Left renal pelvis (tissue), 4 donors: Measurements from ENCODE around the gene CAMK1D. TPM values are rescaled to one million over a fixed set of nuclear protein-coding genes. Genes with fewer than 3 reads are reported as not detected.

Source experiments
- DNase-seq, 4 donors: peaks; one replicate each; pipeline ENCODE4 v3.0.0-alpha.2; 2013; ENCODE audit warnings: low read depth in 4 of 4, low spot score in 3 of 4
- polyA plus RNA-seq, 4 donors: library from polyadenylated mRNA; unstranded; fragments of 120-200 nt; gene quantifications; one replicate each; pipeline ENCODE4 v1.2.1, GENCODE V29; 2013; ENCODE audit not compliant: insufficient read length in 4 of 4

The CAMK1D gene
- polyA plus RNA-seq, 4 donors: 11.1 to 20.6 (median 11.2) TPM

- DNase-seq: no peak
Measured at GRCh38 chr10:12772797-12773587, 423.6 kb downstream of the CAMK1D start.

- no peak for DNase-seq
Measured at GRCh38 chr10:12774204-12774894, 425.0 kb downstream of the CAMK1D start.

DNA sequence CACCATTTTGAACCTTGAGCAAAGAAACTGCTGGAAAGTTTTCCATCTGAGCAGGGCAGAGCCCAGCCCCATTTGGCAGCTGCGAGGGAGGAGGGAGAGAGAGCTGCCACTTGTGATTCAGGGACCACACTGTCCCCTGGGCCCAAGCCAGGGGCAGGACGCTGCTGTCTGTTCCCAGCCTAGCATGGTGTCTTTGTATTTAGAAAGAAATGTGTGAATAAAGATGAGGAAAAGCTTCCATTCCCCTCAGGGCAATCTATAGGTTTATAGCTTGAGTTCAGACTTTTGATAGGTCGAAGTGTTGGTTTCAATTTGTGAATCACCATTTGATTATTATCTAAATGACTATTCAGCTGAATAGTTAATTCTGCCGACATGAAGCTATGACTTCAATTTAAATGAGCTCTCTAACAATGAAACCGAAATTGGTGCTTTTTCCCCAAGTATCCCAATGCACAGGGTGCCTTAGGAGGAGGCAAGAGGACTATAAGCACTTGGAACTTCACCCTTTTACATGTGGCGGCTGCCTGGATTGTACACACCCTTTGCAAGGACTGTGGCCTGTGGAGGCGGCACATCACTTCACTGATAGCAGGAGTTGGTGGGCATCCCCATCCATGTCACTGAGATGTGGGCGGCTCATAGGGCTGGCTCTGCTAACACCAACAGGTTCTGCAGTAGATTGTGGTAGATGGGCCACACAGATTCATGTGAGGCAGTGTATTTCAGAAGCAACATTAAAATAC lies 428.7 kb downstream of the CAMK1D start:
- no peak for DNase-seq

GRCh38 chr10:12780634-12781601 lies 431.6 kb downstream of the CAMK1D start:
- DNase-seq: no peak

DNA sequence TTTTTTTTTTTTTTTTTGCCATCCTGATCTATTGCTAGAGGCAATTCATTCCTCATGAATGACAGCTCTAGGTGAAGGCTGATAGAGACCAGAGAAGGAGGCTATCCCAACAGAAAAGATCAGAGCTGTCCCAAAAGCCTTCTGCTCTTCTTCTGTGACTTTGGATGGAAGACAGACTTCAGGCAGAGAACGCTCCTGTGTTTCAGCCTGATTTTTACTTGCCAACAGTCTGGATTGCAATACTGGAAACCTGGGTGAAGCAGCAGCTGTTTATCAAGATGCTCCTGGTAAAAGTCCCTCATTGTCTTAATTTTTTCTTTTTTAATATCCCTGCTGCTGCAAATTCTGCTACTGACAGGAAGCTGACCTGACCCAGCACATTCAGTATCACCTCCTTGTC lies 432.6 kb downstream of the CAMK1D start:
- DNase-seq: no peak

GRCh38 chr10:12782537-12782936 lies 433.2 kb downstream of the CAMK1D start:
- DNase-seq: no peak

GRCh38 chr10:12783293-12783692 lies 433.9 kb downstream of the CAMK1D start:
- no peak for DNase-seq

- DNase-seq: no peak
Measured at GRCh38 chr10:12784646-12785045, 435.3 kb downstream of the CAMK1D start.

DNA sequence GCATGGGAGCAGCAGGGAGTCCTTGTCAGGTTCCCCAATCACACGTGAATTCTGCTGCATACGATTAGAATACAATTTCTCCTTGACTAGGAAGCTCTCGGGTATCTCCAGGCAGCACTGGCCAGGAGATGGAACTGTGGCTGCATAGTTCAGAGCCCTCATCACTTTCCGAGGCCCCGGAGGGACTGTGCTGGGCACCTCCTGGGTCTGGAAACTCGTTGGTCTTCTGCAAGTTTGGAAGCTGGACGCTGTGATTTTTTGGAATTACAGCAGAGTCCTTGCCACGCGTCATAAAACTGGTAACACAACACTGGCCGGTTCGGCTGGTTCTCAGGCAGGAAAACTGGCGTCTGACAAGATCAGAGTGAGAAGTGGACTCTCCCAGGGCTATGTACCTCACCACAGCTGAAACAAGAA lies 436.1 kb downstream of the CAMK1D start:
- DNase-seq: peak in 2 of 4 donors; percentile 37 to 75

DNA sequence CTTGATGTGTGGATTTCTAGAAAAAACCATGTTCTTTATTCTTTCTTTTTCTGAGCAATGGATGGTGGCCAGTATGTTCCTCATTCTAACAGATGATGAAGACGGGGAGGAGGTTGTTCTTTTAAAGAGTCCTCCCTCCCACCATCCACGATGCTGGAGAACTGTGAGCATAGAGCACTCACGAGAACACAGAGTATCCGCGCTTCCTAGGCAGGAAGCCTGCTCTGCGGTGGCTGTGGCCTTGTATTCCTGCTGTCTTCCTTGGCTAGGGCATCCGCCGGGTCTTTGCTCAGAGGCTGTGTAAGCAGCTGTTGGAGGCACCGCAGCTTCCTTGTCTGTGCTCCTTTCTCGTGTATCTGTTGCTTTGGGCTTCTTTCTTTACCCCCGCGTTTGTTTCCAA lies 437.9 kb downstream of the CAMK1D start:
- DNase-seq: no peak

GRCh38 chr10:12788277-12788676 lies 438.9 kb downstream of the CAMK1D start:
- no peak for DNase-seq

- DNase-seq: no peak
Measured at GRCh38 chr10:12790270-12790669, 440.9 kb downstream of the CAMK1D start.

DNA sequence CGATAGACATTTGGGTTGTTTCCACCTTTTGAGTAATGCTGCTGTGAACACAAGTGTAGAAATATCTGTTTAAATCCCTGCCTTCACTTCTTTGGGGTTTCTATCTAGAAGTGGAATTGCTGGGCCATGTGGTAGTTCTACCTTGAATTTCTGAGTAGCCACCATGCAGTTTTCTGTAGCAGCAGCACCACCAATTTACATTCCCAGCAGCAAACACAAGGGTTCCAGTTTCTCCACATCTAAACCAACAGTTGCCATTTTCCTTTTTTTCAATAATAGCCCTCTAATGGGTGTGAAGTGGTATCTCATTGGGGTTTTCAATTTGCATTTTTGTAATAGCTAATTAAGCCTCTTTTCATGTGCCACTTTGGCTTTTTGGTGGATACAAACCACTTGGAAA lies 442.4 kb downstream of the CAMK1D start:
- no peak for DNase-seq

DNA sequence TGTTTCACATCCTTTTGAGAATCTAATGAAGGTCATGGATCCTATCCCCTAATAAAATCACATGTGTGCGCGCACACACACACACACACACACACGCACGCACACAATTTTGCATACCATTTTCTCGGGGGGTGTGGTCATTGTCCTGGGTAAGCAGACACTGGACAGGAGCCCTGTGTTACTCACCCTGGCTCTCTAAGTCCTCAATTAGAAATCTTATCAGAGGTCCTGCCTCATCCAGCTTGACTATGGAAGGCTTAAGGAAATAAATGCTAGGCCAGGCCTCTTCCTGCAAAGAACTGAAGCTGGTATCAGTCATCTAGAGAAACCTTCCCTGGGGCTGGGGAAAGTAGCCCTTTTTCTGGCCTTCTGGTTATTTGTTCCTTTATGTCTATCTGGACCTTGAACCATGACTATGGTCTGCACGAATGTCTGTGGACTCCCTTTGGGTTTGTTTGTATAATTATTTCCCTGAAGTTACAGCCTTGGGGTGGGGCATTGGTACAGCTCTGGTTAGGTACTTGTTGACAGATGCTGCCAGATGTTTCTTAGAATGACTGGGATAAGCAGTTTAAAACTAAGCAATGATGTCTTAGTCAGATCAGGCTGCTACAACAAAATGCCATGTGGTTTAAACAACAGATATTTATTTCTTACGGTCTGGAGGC lies 443.7 kb downstream of the CAMK1D start:
- DNase-seq: no peak

GRCh38 chr10:12795315-12796110 lies 446.2 kb downstream of the CAMK1D start:
- no peak for DNase-seq

GRCh38 chr10:12796401-12797160 lies 447.2 kb downstream of the CAMK1D start:
- DNase-seq: no peak

DNA sequence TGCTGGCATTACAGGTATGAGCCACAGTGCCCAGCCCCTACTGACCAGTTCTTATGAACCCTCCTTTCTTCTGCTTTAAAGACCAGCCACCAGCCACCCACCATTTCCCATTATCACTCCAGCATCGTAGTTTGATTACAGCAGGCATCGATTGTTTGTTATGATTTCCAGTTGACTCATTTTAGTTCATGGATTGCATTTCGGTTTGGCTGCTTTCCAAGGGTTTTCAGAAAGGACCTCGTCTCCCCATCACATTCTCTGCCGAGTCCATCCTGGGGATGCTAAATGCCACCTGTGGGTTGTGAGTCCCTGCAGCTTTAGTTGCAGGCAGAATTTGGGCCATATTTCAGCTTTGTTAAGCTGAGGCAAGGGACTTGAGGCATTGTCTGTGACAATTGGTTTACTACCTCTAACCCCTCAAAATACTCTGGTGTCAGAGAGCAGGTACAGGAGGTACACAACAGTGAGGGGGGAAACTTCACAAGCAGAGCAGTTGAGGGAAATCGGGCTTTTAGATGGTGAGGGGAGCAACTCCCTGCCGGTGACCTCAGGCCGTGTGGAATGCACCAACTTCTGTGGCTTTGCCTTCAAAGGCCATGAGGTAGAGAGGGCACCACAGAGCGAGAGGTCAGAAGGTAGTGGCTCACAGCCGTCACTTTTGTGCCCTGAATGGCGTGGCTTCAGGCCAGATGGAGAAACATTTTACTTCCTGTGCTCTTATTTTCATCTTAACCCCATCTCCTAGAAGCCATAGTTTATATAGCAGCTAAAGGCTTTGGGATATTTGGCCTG lies 448.3 kb downstream of the CAMK1D start:
- DNase-seq: no peak
